Measurements from ENCODE around the gene GRK3.

The GRK3 gene

GRCh38 chr22:25645266-25645665, 80.8 kb downstream of the GRK3 start:
- Mint-ChIP-seq H3K4me3 (no peak overlapping the region), H3K4me1 (peaks cover 7% of the 10 kb centered on the region), H3K27ac (no peak overlapping the region), H3K9me3 (peaks cover under 1% of the 10 kb centered on the region), H3K36me3 (no peaks in the 10 kb centered on the region)
- ATAC-seq (no peak), DNase-seq (ENCODE audit: low spot score in 2 of 2) (no peak)

DNA sequence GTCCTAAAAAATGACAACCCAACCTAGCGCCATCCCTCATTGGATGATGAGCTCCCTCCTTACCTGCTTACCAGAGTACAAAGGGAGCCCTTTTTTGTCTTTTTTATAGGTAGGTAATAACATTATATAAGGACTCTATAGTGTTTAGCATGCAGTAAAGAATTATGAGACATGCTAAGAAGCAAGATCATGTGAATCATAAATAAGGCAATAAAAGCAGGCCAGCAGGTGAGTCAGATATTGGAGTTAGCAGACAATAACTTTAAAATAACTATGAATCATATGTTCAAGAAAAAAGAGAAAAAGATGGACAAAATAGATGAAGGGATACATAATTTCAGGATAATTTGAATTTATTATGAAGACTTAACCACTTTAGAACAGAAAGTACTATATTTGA, 81.5 kb downstream of the GRK3 start:
- DNase-seq (ENCODE audit: low spot score in 2 of 2) (no peak), ATAC-seq (no peak)
- Mint-ChIP-seq H3K9me3 (no peaks in the 10 kb centered on the region), H3K27ac (no peak overlapping the region), H3K36me3 (no peaks in the 10 kb centered on the region), H3K4me1 (peaks cover 7% of the 10 kb centered on the region), H3K4me3 (no peak overlapping the region)

DNA sequence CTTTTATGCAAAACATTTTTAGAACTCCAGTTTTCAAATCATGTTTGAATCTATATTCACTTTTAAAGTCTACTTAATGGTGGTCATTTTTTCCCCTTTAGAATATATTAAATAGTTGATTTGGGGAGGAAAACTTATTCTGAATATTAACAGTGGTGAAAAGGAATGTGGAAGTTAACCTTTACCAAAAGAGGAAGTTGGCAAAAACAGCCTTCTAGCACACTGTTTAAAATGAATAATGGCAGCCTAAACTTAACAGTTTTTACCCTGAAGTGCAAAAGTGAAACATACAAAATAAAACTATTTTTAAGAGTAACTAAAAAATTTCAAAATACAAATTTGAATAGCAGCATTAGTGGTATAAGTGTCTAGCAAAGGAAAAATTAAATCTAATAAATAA, 86.4 kb downstream of the GRK3 start:
- ATAC-seq (no peak), DNase-seq (ENCODE audit: low spot score in 2 of 2) (no peak)
- H3K9me3 Mint-ChIP-seq = no peaks in the 10 kb centered on the region

GRCh38 chr22:25651332-25652085, 87.0 kb downstream of the GRK3 start:
- Mint-ChIP-seq H3K36me3 (no peaks in the 10 kb centered on the region), H3K9me3 (no peaks in the 10 kb centered on the region), H3K4me1 (no peaks in the 10 kb centered on the region), H3K4me3 (no peak overlapping the region), H3K27ac (no peak overlapping the region)
- no peak for DNase-seq (ENCODE audit: low spot score in 2 of 2)
- no peak for ATAC-seq

More for the DNA sequence above, 86.4 kb downstream of the GRK3 start:
- Mint-ChIP-seq H3K4me3 (no peak overlapping the region), H3K27ac (no peak overlapping the region), H3K36me3 (no peaks in the 10 kb centered on the region), H3K4me1 (no peaks in the 10 kb centered on the region)

DNA sequence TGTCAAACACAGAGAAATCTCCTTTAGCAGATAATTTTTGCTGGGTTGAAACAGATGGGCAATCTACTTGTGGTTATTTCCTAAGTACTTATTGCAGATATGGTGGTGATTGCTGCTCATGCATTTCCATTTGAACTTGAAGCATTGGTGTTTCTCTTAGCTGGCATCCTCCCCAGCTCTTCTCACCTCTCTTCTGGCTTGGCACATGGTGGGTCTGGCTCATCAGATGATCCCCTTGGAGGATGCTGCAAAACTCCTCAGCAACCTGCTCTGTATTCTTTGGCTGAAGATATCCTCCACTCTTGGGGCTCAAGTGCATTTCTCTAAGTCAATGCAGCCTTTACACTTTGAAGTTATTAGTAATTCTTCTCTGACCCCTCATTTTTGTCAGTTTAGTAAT, 90.2 kb downstream of the GRK3 start:
- ATAC-seq = no peak
- Mint-ChIP-seq H3K4me1 (peaks cover 5% of the 10 kb centered on the region), H3K36me3 (no peaks in the 10 kb centered on the region), H3K27ac (no peak overlapping the region), H3K9me3 (no peaks in the 10 kb centered on the region), H3K4me3 (no peak overlapping the region)
- DNase-seq (ENCODE audit: low spot score in 2 of 2) = no peak

GRCh38 chr22:25655371-25655935, 91.0 kb downstream of the GRK3 start:
- no peak overlapping the region for H3K27ac Mint-ChIP-seq
- peak; percentile 80 for ATAC-seq

DNA sequence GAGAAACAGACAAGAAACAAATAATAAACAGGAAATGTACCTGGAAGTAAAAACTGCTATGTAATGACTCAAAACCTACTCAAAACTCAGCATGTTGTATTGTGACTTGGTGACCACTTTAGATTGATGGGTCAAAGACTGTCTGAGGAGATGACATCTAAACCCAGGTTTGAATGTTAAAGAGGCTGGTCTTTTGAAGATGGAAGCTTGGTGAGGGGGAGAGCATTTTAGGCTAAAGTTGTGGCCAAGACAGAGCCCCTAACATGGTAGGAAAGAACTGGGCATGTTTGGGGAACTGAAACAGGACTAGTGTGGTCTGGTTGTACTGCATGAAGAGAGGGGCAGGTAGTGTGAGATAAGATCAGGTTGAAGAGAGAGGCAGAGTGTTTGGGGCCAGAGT, 92.2 kb downstream of the GRK3 start:
- H3K4me1 Mint-ChIP-seq = peaks cover 5% of the 10 kb centered on the region
- ATAC-seq = peak; percentile 49
- H3K27ac Mint-ChIP-seq = no peak overlapping the region

More at GRCh38 chr22:25655371-25655935, 91.0 kb downstream of the GRK3 start:
- H3K36me3 Mint-ChIP-seq = no peaks in the 10 kb centered on the region
- no peaks in the 10 kb centered on the region for H3K9me3 Mint-ChIP-seq
- H3K4me3 Mint-ChIP-seq = no peak overlapping the region
- peaks cover 5% of the 10 kb centered on the region for H3K4me1 Mint-ChIP-seq
- DNase-seq (ENCODE audit: low spot score in 2 of 2) = no peak

GRCh38 chr22:25658633-25659032, 94.2 kb downstream of the GRK3 start:
- no peak for ATAC-seq
- no peak overlapping the region for H3K4me3 Mint-ChIP-seq
- H3K4me1 Mint-ChIP-seq = peaks cover 5% of the 10 kb centered on the region
- H3K36me3 Mint-ChIP-seq = no peaks in the 10 kb centered on the region
- no peak for DNase-seq (ENCODE audit: low spot score in 2 of 2)
- H3K27ac Mint-ChIP-seq = no peak overlapping the region
- H3K9me3 Mint-ChIP-seq = no peaks in the 10 kb centered on the region

More for the DNA sequence above, 92.2 kb downstream of the GRK3 start:
- Mint-ChIP-seq H3K36me3 (no peaks in the 10 kb centered on the region), H3K4me3 (no peak overlapping the region), H3K9me3 (no peaks in the 10 kb centered on the region)
- no peak for DNase-seq (ENCODE audit: low spot score in 2 of 2)

DNA sequence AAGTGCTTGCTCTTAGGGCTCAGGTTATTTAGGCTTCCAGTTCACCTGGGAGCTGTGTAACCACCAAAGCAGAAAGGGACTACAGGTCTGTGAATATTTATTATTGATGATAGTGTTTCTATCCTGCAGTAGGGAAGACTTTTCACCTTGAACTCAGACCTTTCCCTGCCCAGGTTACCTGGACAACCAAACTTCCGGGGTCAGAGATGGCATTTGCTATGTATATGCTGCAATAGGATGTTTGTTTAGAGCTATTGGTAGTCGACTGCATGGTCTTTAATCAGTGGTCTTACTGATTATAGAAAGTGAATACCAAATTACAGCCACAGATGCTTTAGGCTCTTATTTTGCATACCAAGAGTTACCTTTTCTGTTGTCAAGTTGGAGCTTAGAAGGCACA, 94.9 kb downstream of the GRK3 start:
- Mint-ChIP-seq H3K4me3 (no peak overlapping the region), H3K9me3 (no peaks in the 10 kb centered on the region), H3K27ac (no peak overlapping the region), H3K4me1 (peaks cover 5% of the 10 kb centered on the region), H3K36me3 (no peaks in the 10 kb centered on the region)
- DNase-seq (ENCODE audit: low spot score in 2 of 2) (no peak), ATAC-seq (no peak)

DNA sequence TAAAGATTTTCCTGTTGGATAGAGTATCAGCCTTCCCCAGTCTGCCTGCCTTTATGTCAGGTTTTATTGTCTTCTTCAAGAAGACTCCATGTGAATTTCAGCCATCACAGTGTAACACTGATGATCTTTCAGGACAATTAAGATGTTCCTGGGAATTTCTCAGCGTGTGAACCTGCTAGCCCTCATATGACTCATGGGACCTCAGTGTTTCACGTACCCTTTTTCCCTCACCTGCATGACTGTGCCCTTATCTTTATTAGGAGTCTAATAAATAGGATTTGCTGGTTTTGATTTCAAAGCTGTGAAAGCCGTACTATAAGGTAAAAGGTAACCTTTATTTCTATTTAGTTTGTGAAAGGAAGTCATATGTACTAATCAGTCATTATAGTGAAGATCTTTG, 95.9 kb downstream of the GRK3 start:
- Mint-ChIP-seq H3K36me3 (no peaks in the 10 kb centered on the region), H3K27ac (no peak overlapping the region), H3K9me3 (no peaks in the 10 kb centered on the region), H3K4me3 (no peak overlapping the region), H3K4me1 (peaks cover 5% of the 10 kb centered on the region)
- ATAC-seq (no peak), DNase-seq (ENCODE audit: low spot score in 2 of 2) (no peak)

DNA sequence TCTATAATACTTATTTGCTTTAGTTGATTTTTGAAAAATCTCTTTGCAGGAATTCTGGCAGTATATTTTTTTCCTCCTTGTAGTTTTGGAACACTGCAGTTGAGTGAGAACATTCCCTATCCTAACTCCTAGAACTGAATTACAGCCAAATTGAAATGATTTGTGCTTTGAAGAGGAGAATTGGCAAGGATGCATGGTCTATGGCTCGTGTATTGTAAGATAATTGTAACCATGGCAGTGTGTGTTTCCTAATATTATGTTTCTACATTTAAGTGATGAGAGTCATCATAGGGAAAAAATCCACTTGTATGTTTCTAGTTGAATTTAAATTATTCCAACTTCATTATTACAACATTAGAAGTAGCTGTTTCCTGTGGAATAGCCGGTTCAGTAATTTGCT, 96.6 kb downstream of the GRK3 start:
- Mint-ChIP-seq H3K36me3 (no peaks in the 10 kb centered on the region), H3K9me3 (no peaks in the 10 kb centered on the region), H3K4me3 (no peak overlapping the region), H3K4me1 (peaks cover 5% of the 10 kb centered on the region), H3K27ac (no peak overlapping the region)
- ATAC-seq (no peak), DNase-seq (ENCODE audit: low spot score in 2 of 2) (no peak)

- Mint-ChIP-seq H3K36me3 (no peaks in the 10 kb centered on the region), H3K9me3 (no peaks in the 10 kb centered on the region)
Measured at GRCh38 chr22:25663654-25664053, 99.2 kb downstream of the GRK3 start.

DNA sequence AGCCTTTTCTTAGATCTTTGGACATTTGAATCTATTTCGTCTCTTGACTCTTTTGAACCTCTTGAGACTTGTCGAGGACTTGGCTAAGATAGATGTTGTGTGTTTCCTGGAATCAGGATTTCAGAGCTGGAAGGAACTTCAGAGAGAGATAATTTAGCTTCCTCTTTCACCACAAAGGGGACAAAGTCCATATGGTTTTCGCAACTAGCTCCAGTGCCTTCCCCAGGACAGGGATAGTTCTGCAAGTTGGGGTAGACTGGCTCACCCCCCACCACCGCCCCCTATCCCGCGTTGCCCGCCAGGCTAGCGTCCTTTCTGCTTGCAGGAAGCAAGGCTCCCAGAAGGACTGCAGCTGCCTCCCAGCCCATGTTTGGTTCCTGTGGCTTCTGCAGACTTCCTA, 101.8 kb downstream of the GRK3 start:
- DNase-seq (ENCODE audit: low spot score in 2 of 2) (no peak), ATAC-seq (no peak)
- Mint-ChIP-seq H3K4me1 (no peaks in the 10 kb centered on the region), H3K4me3 (no peak overlapping the region), H3K9me3 (no peaks in the 10 kb centered on the region), H3K36me3 (peaks cover 5% of the 10 kb centered on the region), H3K27ac (no peak overlapping the region)

More at GRCh38 chr22:25663654-25664053, 99.2 kb downstream of the GRK3 start:
- no peak for DNase-seq (ENCODE audit: low spot score in 2 of 2)
- Mint-ChIP-seq H3K4me3 (no peak overlapping the region), H3K27ac (no peak overlapping the region), H3K4me1 (no peaks in the 10 kb centered on the region)
- ATAC-seq = no peak

DNA sequence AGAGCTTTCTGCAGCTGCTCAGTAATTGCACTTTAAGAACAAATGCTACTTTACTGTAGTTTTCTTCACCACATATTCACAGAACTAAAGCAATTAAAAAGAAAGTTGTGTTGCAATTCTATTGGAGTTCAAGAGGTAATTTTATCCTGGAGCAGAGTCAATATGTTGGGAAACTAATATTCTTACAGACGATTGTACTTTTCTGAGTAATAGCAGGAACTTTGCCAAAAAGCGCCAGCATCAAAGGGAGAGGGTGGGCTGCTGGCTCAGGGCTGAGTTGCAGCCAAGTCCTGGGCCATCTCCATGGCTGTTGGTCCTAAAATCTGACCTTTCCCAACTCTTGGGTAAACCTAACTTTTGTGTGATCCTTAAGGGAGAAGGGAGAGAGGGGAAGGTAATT, 104.0 kb downstream of the GRK3 start:
- no peak for DNase-seq (ENCODE audit: low spot score in 2 of 2)
- Mint-ChIP-seq H3K4me3 (no peak overlapping the region), H3K36me3 (peaks cover 5% of the 10 kb centered on the region), H3K27ac (no peak overlapping the region), H3K9me3 (no peaks in the 10 kb centered on the region), H3K4me1 (no peaks in the 10 kb centered on the region)
- ATAC-seq = no peak

DNA sequence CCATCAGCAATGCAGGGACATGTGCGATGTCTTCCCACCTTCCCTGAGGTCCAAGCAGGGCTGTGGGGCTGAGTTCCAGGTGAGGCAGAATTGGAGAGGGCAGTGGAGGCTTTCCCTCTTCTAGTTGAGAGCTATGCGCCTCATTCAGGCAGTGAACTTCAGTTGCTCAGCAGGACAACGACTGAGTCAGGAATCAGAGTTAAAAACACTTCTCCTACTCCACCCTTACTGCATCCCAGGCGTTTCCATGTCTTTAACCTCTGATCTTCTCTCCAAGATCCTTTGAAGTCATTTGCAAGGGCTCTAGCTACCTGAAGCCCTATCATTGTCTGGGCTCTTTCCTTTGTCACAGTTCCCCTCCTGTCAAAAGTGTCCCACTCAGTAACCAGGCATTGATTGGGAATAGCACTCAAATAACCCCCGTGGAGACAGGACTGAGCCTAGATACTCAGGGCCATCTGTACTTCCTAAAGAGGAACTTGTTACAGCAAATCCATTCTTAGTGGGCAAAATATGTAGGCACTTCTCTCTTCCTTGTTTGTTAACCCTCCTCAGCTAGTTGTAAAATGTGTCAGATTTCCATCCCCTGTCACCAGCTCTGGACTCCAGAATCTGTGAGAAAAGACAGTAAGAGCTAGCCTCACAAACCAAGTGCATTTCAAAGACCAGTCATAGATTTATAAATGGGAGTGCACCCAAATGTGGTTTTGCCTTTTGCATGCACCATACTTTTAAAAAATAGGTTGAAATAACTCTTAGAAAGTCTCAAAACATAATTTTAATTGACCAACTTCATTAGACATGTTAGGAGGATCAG, 105.0 kb downstream of the GRK3 start:
- H3K4me1 Mint-ChIP-seq = no peaks in the 10 kb centered on the region
- H3K36me3 Mint-ChIP-seq = peaks cover 5% of the 10 kb centered on the region
- no peaks in the 10 kb centered on the region for H3K9me3 Mint-ChIP-seq
- DNase-seq (ENCODE audit: low spot score in 2 of 2) = no peak
- no peak for ATAC-seq
- no peak overlapping the region for H3K27ac Mint-ChIP-seq
- H3K4me3 Mint-ChIP-seq = no peak overlapping the region

GRCh38 chr22:25670070-25670461, 105.6 kb downstream of the GRK3 start:
- Mint-ChIP-seq H3K27ac (no peak overlapping the region), H3K4me1 (no peaks in the 10 kb centered on the region), H3K4me3 (no peak overlapping the region), H3K9me3 (no peaks in the 10 kb centered on the region), H3K36me3 (peaks cover 5% of the 10 kb centered on the region)
- ATAC-seq (no peak), DNase-seq (ENCODE audit: low spot score in 2 of 2) (no peak)

Data from stimulated activated effector memory CD8-positive, alpha-beta T cell treated with anti-CD3 and anti-CD28 coated beads, Interleukin-12 subunit alpha, Interleukin-12 subunit beta, amount 100 ng/mL, for 72 hours (primary cell).